Smooth muscle cell (in vitro differentiated cells): Measurements from ENCODE around the gene SEL1L. TPM values are rescaled to one million over a fixed set of nuclear protein-coding genes. Genes with fewer than 3 reads are reported as not detected.
"Not testable (repeated sequence)": the region's sequence is repeated elsewhere in the genome, so short reads cannot be mapped to it uniquely, and the experiment has no call there.

Source experiments
- DNase-seq: peaks from one replicate; lab custom pipeline; 2025; ENCODE audit not compliant: unreplicated experiment; lab: John Stamatoyannopoulos, UW
- H2AFZ ChIP-seq: fragments of 200-600 bp; sonication (generic); 2 replicates; pipeline ENCODE4 v1.6.0; 2016; ENCODE audit warnings: antibody characterized with exemption, low read depth, mild to moderate bottlenecking
- H3F3A ChIP-seq: fragments of 200-600 bp; sonication (generic); 2 replicates; pipeline ENCODE4 v1.6.0; 2017; ENCODE audit warnings: antibody characterized with exemption, low read depth
- H3K27ac ChIP-seq: fragments of 200-600 bp; sonication (generic); 2 replicates; pipeline ENCODE4 v1.5.1; 2016; ENCODE audit warnings: low read depth, mild to moderate bottlenecking
- H3K27me3 ChIP-seq: fragments of 200-600 bp; sonication (generic); 2 replicates; pipeline ENCODE4 v1.6.1; 2016; ENCODE audit warnings: low read depth, mild to moderate bottlenecking
- H3K36me3 ChIP-seq: fragments of 200-600 bp; sonication (generic); 2 replicates; pipeline ENCODE4 v1.5.1; 2016; ENCODE audit warnings: low read depth
- H3K4me1 ChIP-seq: fragments of 200-600 bp; sonication (generic); 2 replicates; pipeline ENCODE4 v1.5.1; 2016; ENCODE audit warnings: low read depth
- H3K4me2 ChIP-seq: fragments of 200-600 bp; sonication (generic); 2 replicates; pipeline ENCODE4 v1.6.0; 2016; ENCODE audit warnings: mild to moderate bottlenecking
- H3K4me3 ChIP-seq: fragments of 200-600 bp; sonication (generic); 2 replicates; pipeline ENCODE4 v1.5.1; 2016; ENCODE audit warnings: mild to moderate bottlenecking
- H3K79me2 ChIP-seq: fragments of 200-600 bp; sonication (generic); 2 replicates; pipeline ENCODE4 v1.6.0; 2016; ENCODE audit warnings: low read depth, mild to moderate bottlenecking
- H3K9ac ChIP-seq: fragments of 200-600 bp; sonication (generic); 2 replicates; pipeline ENCODE4 v1.6.0; 2016; ENCODE audit warnings: low read depth
- H3K9me3 ChIP-seq: fragments of 200-600 bp; sonication (generic); replicated peaks from 2 replicates; pipeline ENCODE4 v1.5.1; 2016; ENCODE audit warnings: low read depth
- H4K20me1 ChIP-seq: fragments of 200-600 bp; sonication (generic); 2 replicates; pipeline ENCODE4 v1.6.0; 2016; ENCODE audit warnings: low read depth
- WGBS: methylation state at CpG from one replicate; pipeline ENCODE4 v1.1.7; 2016; ENCODE audit warnings: low lambda C conversion rate; 5-methylcytosine and 5-hydroxymethylcytosine counted together
- polyA plus RNA-seq: library from polyadenylated mRNA; unstranded; fragments of >200 nt; fragmentation: Nextera tagmentation; extraction: Ambion mirVana; gene quantifications from 2 replicates; pipeline ENCODE4 v1.2.1, GENCODE V29; 2016
- total RNA-seq: library from RNA; depleted of rRNA; stranded (reverse); fragments of >200 nt; gene quantifications from 2 replicates; pipeline ENCODE4 v1.2.3, GENCODE V29; 2014
- TF ChIP-seq, protein P1 (sequence below): fragments of 200-600 bp; sonication (generic); IDR thresholded peaks from 2 replicates; pipeline ENCODE4 v1.5.1; 2017; ENCODE audit warnings: borderline replicate concordance, mild to moderate bottlenecking, antibody characterized with exemption; ENCODE audit not compliant: insufficient read depth, poor library complexity, severe bottlenecking

SEL1L gene
- total and polyA plus RNA-seq, 2 experiments from 2014 or later, result 36.8 to 78.8 TPM

DNA sequence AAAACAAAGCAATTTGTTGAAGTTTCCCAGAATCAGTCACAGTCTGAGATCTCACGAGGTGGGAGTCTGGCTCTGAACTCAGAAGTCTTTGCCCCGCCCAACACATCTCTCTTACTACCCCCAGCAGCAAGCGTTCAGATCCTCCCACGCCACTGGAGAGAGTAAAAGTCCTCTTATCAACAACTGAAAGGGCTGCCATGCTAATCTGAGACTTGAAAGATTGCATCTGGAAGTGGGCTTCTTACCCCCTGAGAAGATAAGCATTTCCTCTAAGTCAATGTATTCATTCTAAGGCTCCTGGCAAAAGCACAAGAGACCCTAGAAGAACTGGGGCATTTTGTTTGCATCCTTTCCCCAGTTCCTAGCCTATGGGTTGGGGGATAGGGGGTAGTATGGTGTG lies 99.4 kb downstream of the SEL1L start:
- no peak for DNase-seq
- no peaks in the 10 kb centered on the region for H3F3A ChIP-seq
- H2AFZ ChIP-seq, result no peak overlapping the region
- no peak overlapping the region for H3K27ac ChIP-seq
- H3K9ac ChIP-seq, result no peak overlapping the region
- H3K79me2 ChIP-seq, result no peaks in the 10 kb centered on the region
- peaks cover 30% of the 10 kb centered on the region for H3K27me3 ChIP-seq
- no peaks in the 10 kb centered on the region for H3K36me3 ChIP-seq
- WGBS, result 9% methylated on average over 4 of the region's 4 CpGs
- peak overlapping the region; percentile 90 for H3K4me2 ChIP-seq
- TF ChIP-seq, protein P1, sequence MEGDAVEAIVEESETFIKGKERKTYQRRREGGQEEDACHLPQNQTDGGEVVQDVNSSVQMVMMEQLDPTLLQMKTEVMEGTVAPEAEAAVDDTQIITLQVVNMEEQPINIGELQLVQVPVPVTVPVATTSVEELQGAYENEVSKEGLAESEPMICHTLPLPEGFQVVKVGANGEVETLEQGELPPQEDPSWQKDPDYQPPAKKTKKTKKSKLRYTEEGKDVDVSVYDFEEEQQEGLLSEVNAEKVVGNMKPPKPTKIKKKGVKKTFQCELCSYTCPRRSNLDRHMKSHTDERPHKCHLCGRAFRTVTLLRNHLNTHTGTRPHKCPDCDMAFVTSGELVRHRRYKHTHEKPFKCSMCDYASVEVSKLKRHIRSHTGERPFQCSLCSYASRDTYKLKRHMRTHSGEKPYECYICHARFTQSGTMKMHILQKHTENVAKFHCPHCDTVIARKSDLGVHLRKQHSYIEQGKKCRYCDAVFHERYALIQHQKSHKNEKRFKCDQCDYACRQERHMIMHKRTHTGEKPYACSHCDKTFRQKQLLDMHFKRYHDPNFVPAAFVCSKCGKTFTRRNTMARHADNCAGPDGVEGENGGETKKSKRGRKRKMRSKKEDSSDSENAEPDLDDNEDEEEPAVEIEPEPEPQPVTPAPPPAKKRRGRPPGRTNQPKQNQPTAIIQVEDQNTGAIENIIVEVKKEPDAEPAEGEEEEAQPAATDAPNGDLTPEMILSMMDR, result no peak
- no peaks in the 10 kb centered on the region for H4K20me1 ChIP-seq
- H3K9me3 ChIP-seq, result no peaks in the 10 kb centered on the region
- peaks cover 9% of the 10 kb centered on the region for H3K4me1 ChIP-seq
- H3K4me3 ChIP-seq, result no peak overlapping the region

DNA sequence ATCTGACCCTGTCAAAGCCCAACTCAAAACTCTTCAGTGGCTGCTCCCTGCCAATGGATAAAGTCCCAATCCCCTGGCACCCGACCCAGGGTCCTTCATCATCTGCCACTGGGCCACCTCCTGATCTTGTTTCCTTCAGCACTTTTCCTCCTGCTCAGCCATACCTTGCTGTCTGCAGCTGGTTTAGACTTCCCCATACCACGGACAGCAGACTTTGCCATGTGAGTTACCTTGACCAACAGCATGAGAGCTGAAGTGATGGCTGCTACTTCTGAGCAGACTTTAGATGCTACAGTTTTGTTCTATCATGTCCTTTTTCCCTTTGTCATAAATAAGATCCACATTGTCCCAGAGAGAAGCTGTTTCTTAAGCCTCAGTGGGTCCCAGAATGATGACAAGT lies 100.3 kb downstream of the SEL1L start:
- H3K27ac ChIP-seq, result no peak overlapping the region
- H3K9ac ChIP-seq, result no peak overlapping the region
- H2AFZ ChIP-seq, result no peak overlapping the region
- H3K4me2 ChIP-seq, result no peak overlapping the region
- WGBS, result 95% methylated on average over 2 of the region's 2 CpGs
- H3K79me2 ChIP-seq, result no peaks in the 10 kb centered on the region
- H3F3A ChIP-seq, result no peaks in the 10 kb centered on the region
- H3K9me3 ChIP-seq, result no peaks in the 10 kb centered on the region
- H4K20me1 ChIP-seq, result no peaks in the 10 kb centered on the region
- no peak overlapping the region for H3K4me3 ChIP-seq
- H3K36me3 ChIP-seq, result no peaks in the 10 kb centered on the region
- peaks cover 21% of the 10 kb centered on the region for H3K27me3 ChIP-seq
- peaks cover 9% of the 10 kb centered on the region for H3K4me1 ChIP-seq
- DNase-seq, result no peak
- TF ChIP-seq, protein P1, result no peak

DNA sequence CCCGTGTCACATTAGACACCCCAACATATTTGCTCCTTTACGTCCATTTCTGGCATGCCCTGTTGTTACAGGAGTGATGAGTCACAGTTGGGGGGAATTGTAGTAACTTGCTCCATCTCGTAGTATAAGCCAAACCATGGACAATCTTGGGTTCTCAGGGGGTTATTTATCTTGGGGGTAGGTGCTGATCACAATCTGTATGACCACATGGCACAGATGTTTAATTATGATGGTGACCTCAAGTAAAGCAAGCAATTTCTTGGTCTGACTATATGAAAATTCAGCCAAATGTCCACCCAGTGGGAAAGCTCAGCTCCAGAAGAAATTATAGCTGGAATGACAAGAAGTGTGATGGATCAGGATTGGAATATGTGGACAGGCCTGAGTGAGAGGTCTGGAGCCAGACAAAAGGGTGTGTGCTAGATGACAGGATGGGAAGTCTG lies 101.4 kb downstream of the SEL1L start:
- no peak overlapping the region for H3K27ac ChIP-seq
- 41% methylated on average over 3 of the region's 3 CpGs for WGBS
- no peaks in the 10 kb centered on the region for H3K36me3 ChIP-seq

DNA sequence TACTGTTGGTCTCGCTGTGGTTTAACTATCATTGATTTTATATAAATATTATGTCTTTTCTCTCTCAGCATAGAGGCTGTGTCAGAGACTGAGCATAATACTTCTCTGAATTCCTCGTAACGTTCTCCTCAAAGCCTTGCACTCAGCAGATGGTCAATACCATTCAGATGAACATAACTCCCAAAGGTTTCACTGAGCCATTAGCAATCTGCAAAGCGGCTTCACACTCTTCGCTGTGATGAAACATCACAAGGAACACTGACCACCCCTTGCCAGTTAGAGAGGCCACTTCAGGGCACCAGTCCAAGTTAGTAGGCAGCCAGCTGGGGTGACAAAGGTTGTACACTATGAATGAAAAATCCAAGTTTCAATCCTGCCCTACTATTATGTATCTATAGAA lies 103.4 kb downstream of the SEL1L start:
- Histone ChIP-seq H3K79me2 (no peaks in the 10 kb centered on the region), H4K20me1 (no peaks in the 10 kb centered on the region), H3K27me3 (peaks cover 4% of the 10 kb centered on the region), H3K9me3 (no peaks in the 10 kb centered on the region), H3K4me1 (peaks cover 9% of the 10 kb centered on the region), H3F3A (no peaks in the 10 kb centered on the region), H3K4me3 (no peak overlapping the region), H2AFZ (no peak overlapping the region), H3K9ac (no peak overlapping the region), H3K27ac (no peak overlapping the region), H3K36me3 (no peaks in the 10 kb centered on the region), H3K4me2 (no peak overlapping the region)
- DNase-seq, result no peak
- TF ChIP-seq, protein P1, result no peak
- WGBS, result 76% methylated on average over 5 of the region's 5 CpGs

More for the DNA sequence above, 101.4 kb downstream of the SEL1L start:
- no peak overlapping the region for H3K4me3 ChIP-seq
- no peaks in the 10 kb centered on the region for H4K20me1 ChIP-seq
- TF ChIP-seq, protein P1, result no peak
- peaks cover 9% of the 10 kb centered on the region for H3K4me1 ChIP-seq
- no peak for DNase-seq
- no peaks in the 10 kb centered on the region for H3K9me3 ChIP-seq
- H3K27me3 ChIP-seq, result peaks cover 17% of the 10 kb centered on the region
- H3K9ac ChIP-seq, result no peak overlapping the region
- H2AFZ ChIP-seq, result no peak overlapping the region
- no peaks in the 10 kb centered on the region for H3F3A ChIP-seq
- H3K79me2 ChIP-seq, result no peaks in the 10 kb centered on the region
- no peak overlapping the region for H3K4me2 ChIP-seq

DNA sequence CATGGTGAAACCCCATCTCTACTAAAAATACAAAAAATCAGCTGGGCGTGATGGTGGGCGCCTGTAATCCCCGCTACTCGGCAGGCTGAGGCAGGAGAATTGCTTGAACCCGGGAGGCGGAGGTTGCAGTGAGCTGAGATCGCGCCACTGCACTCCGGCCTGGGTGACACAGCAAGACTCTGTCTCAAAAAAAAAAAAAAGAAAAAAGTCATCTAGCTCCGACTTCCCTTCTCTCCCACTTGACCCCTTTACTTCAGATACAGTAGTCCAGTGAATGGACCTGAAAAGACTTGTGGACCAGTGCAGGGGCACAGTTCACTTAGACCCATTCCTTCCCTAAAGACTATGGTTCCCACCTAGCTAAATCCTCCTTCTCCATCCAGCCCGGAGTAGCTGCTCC lies 103.9 kb downstream of the SEL1L start:
- not testable (repeated sequence) for H3K9me3 ChIP-seq, DNase-seq, H3F3A ChIP-seq, H3K27me3 ChIP-seq, H3K79me2 ChIP-seq, H3K27ac ChIP-seq, H3K4me3 ChIP-seq, H2AFZ ChIP-seq, H3K4me2 ChIP-seq, H3K9ac ChIP-seq, H3K36me3 ChIP-seq, H4K20me1 ChIP-seq, H3K4me1 ChIP-seq
- 96% methylated on average over 11 of the region's 11 CpGs for WGBS
